GM15510 (cell line): ENCODE data around the gene DCC.

Source experiments
- POLR2A ChIP-seq: IDR thresholded peaks from 3 replicates; pipeline ENCODE4 v1.6.1; 2011; ENCODE audit warnings: borderline replicate concordance; ENCODE audit not compliant: insufficient read length; ENCODE audit errors: extremely low read depth

DCC gene

DNA sequence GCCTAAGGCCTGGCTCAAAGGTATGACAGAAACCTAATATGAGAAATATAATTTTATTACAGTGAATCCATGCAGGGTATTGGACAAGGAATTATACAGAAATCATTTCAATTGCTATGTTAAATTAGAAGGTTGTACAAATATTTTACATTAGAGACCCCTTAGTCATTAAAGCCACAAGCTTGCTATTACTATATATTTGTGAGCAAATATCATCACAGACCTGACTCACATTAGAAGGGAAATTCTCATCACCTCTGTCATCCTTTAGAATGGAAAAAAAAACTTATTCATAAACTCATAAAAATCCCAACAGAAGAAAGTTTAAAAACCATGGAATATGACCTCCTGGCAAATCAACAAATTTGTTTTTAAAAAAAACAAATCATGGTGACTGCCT, 277.9 kb downstream of the DCC start:
- no peak for TF ChIP-seq POLR2A

DNA sequence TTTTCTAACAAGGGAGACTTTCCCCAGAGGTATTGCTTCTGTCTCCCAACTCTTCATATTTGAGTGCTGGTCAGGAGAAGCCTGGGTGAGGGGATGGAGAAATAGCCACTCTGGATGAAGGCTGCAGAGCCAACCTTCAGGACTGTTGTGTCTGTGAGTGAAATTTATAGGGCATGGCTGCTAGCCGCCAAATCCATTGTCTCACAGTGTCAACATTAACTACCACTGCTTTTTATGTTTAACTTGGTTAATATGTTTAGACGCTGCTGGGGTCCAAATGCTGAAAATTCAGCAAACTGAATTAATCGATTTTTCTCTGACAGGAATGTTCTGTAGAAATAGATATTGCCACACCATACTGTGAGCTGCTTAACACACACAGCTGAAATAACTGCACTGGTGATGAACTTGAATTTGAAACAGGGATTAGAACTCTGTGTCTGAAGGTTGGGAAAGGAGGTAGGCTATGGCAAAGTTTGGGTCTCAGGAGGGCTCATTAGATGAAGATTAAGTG, 281.0 kb downstream of the DCC start:
- no peak for TF ChIP-seq POLR2A

DNA sequence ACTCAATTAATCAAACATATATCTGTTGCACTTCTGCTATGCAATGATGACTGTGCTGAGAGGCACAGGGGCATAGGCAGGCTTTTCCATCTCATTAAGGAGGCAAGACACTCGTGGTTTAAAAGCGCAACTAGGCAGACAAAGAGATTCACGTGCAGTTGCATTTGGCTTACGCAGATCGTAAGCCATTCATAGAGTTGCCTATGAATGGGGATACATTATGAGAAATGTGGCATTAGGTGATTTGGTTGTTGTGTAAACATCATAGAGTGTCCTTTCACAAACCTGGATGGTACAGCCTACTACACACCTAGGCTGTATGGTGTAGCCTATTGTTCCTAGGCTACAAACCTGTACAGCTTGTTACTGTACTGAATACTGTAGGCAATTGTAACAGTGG, 284.7 kb downstream of the DCC start:
- TF ChIP-seq POLR2A = no peak

DNA sequence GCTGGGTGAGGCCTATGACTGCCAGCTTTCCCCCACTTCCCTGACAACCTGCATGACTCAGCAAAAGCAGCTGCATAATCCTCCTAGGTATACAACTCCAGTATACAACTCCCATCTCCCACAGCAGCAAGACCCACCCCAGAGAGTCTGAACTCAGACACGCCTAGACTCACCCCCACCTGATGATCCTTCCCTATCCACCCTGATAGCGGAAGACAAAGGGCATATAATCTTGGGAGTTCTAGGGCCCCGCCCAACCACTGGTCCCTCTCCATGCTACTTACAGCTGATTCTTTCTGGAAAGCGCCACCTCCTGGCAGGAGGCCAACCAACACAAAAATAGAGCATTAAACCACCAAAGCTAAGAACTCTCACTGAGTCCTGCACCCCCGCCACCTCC, 296.5 kb downstream of the DCC start:
- no peak for TF ChIP-seq POLR2A

DNA sequence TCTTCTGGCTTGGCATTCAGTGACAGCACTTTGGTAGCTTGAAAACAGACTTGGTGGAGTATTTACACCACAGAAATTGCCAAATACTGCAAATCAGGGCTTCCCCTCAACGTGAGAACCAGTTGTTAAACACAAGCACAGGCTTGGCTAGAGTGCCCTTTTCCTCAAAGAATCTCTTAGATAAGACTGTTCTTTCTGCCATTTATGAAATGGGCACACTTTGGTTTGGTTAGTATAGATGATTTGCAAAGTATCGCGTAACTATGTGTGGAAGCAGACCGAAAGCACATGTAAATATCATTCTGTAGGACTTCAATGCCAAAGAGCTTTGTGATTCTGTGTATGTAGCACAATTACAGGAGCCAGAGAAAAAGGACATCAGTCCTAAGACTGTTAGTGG, 308.2 kb downstream of the DCC start:
- TF ChIP-seq POLR2A = no peak

DNA sequence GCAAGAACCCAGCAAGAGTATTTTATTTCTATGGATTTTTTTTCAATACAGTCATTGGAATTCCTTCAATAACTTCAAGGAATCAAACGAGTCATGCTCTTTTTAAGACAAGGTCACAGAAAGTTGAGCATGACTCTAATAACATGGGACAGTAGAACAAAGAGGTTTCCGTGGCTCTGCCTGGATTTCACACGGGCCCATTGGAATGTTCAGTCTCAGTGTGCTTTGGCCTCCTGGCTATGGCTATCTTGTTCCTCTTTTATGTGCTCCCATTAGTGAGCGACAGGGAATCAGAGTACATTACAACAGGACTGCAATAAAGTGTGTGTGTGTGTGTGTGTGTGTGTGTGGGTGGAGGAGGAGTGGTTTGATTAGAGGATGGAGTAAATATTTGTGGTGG, 312.4 kb downstream of the DCC start:
- no peak for TF ChIP-seq POLR2A

DNA sequence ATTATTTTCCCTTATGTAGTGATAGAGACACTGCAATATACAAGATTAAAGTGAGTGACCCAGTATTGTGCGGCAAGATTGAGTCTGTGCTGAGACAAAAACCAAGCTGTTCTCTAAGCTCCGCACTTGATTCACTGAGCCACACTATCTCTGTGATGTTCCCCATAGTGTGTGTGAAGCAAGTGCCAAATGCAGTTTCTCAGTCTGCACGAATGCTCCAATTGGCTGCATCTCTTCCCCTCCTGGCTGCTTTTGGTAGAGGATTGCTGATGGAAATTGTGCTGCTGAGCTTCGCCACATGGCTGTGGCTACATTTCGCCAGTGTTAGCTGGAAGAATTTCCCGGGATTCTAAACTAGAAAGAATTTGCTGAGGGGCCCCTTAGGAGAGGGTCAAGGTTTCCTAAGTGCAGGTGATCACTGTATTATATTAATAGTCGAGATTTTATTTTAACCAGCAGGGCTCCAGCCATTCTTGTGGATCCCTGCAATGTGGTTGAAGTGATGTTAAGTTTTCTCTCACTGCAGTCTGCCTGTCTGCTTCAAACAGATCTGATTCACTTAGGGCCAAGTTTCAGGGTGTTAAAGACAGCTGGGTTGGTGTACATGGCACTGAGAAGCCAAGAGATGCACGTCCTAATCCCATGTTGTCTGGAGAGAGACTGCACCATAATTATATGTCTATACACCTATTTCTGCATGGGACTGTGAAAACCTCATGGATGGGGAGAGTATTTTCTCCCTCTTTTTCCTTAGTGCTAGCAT, 317.2 kb downstream of the DCC start:
- no peak for TF ChIP-seq POLR2A

DNA sequence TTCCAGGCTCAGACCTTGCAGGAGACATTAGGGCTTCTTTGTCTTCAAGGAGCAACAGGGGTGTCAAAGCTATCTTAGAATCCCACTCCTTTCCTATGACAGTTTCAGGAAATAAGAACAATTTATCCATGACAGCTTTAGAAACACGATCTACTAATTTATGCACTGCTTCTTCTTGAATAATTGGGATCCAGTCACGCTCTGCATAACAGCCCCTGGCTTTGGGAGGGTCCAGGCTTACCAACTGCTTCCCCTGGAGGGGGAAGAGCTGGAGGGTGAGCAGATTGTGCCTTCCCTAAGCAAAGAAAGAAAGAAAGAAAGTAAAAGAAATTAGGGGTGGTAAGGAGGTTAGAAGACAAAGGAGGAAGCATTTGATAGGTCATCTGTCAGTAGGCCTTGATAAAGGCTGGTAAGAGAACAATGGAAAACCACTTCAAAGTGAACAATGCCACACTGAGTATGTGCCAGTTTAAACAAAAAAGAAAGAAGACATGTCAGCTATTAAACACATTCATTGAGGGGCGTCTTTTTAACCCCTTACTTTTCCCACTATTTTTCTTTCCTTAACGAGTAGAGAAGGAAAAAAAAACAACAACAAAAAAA, 327.6 kb downstream of the DCC start:
- no peak for TF ChIP-seq POLR2A

DNA sequence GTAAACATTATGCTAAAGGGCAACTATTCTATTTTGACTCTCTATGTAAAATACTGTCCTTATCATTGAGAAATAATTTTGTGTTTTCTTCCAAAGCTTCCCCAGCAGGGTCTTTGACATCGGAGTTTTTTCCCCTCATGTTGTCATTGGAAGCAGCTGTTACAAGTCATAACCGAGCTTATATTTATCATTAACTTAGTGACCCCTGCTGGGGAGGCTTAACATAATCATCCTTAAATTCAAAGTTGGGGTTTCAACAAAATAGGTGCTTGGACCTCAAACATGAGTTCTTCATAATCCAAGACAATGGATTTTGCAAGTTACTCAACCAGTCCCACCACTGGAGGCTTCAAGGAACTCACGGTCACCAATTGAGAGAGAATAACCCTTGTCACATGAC, 330.9 kb downstream of the DCC start:
- no peak for TF ChIP-seq POLR2A

DNA sequence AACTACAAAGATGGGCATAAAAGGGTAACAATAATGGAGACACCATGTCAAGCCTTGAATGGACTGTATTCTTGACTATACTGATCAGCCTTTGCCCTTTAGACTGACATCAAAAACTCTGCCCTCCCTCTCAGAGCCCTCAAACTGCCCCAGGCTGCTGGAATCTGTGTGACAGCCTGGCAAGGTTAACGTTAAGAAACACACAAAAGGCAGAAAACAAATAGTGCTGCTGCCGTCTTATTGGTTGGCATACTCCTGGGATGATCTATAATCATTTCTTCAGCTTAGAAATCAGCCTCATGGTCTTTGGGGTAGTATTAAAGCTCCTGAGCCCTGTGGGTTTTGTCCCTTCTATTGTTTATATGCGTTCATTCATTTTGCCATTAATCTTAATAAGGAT, 338.0 kb downstream of the DCC start:
- no peak for TF ChIP-seq POLR2A

DNA sequence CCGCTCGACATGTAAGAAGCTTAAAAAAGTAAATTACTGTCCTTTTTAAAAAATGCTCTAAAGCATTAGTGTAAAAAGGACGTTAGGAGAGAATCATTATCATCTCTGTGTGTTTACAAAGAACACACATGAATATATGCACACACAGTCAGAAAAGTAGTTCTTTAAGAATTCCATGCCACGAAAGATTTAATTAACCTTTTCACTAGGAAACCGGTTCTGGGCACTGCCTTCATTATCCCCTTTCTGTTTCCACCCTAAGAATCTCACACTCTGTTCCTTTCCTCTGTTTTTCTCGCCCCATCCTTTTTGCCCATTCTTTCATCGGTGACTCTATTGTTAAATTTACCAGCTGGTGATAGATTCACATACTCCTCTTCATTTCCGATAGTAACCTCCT, 338.6 kb downstream of the DCC start:
- no peak for TF ChIP-seq POLR2A

DNA sequence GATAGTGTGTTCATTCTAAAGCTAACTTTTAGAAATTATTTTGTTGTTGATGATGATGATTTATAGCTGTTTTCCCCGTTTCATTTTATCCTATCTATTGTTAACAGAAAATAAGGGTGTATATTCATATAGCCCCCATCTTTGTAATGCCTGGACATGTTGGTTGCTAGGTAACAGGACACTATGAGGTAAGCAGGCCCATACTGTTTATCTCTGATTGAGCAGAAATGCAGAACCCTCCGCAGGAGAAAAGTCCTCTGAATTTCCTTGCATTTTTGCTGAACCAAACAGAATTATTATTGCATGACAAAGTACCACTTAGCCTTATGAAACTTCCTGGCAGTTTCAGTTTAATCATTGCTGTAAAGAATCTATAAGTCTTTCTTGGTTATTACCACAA, 339.4 kb downstream of the DCC start:
- TF ChIP-seq POLR2A = no peak

DNA sequence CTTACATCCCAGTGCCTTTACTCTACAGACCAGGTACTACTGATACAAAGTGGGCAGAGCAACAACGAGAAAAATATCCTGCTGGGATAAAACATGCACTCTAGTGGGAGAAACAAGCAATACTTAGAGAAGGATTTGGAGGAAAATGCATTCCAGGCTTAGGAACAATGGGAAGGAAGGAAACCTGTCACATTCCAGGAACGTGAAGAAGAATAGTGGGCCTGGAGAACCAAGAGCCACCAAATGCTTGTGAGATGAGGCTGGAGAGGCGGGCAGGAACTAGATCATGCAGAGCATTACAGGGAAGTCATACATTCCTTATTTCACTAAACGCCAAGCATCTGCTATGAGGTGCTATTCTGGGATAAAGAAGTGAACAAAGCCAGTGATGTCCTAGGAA, 342.3 kb downstream of the DCC start:
- no peak for TF ChIP-seq POLR2A

DNA sequence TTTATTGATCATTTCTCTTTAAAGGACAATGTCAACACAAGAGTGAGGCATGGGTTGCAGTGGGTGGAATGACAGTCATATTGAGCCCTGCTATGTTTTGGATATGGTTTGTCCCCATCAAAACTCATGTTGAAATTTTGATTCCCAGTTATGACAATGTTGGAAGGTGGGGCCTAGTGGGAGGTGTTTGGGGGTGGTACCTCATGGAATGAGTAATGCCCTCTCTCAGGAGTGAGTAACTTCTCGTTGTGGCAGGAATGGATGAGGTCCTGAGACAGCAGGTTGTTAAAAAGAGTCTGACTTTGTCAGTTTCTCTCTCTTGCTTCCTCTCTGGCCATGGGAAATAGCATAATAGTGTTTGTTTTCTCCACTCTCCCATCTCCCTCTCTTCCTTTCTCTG, 345.3 kb downstream of the DCC start:
- no peak for TF ChIP-seq POLR2A

DNA sequence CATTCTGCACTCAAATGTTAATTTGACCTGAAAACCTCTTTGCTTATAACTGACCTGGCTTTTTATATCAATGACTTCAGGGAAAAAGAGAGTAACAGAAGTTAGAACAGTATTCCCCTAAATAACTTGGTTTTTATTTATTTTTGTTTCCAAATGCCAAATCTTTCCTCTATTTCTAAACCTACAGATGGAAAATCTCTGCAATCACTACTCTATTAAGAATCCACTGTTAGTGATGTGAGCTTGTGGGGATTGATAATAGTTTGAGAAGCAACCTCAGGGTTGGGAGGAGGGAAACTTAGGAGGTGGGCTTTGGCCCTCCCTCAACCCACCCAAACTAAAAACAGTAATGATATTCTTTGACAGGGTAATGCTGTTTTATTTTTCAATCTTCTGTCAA, 351.8 kb downstream of the DCC start:
- TF ChIP-seq POLR2A = no peak

DNA sequence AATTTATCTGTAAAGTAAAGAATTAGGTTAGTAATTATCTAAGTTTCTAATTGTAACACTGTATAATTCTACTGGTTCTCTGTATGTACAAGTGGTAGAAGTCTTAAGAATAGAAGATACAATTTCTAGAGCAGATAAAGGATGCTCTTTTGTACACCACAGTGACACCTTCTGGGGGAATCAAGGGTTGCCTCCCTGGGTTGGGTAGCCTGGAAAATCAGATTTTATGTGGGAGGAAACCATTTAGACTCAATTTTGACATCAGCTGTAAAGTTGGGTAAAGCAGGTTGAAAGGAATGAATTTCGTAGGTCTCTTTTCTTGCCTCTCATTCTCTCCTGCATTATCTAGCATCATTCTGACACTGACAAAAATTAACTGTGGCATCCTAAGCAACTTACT, 354.8 kb downstream of the DCC start:
- no peak for TF ChIP-seq POLR2A

DNA sequence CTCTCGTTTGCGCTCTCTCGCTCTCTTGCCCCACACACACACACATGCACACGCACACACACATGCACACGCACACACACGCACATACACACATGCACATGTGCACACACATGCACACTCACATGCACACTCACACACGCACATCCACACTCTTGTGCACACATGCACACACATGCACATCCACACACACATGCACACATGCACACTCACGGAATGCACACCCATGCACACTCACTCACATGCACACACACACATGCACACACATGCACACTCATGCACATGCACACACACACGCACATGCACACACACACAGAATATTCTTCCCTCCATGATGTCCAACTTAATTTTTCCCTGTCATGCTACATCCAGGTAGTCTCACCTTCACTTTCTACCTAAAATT, 360.1 kb downstream of the DCC start:
- TF ChIP-seq POLR2A = no peak

DNA sequence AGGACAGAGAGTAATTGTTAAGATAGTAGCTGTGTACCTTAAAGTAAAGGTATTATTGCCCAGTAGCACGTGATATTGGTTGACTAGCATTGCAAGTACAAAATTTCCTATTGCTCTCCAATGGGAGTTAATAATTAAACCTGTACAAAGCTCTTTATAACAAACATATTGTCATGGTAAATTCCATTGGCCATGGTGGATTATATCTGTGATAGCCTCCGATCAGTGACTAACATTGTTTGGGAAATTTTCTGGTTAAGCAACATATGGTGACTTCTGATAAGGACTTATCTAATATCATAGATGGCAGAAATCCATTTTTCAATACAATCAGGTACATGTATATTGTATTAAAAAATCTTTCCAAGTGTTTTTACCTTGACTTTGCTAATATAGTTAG, 360.8 kb downstream of the DCC start:
- TF ChIP-seq POLR2A = no peak
